MM.1S (cell line): ENCODE results near the gene AKT1S1.

Experiments used
- CTCF ChIP-seq: fragments of 300-600 bp; sonication (generic); IDR thresholded peaks from 2 replicates; pipeline ENCODE4 v1.5.1; 2016; ENCODE audit warnings: antibody characterized with exemption, low read length, mixed read lengths
- EZH2 ChIP-seq: fragments of 300-600 bp; sonication (generic); optimal IDR thresholded peaks from 2 replicates; pipeline ENCODE3; 2017; ENCODE audit warnings: low read depth, mild to moderate bottlenecking, antibody characterized with exemption, low read length, mixed read lengths
- EZH2phosphoT487 ChIP-seq: fragments of 300-600 bp; sonication (generic); IDR thresholded peaks from 2 replicates; pipeline ENCODE4 v1.6.1; 2018; ENCODE audit warnings: antibody characterized with exemption, low read length

DNA sequence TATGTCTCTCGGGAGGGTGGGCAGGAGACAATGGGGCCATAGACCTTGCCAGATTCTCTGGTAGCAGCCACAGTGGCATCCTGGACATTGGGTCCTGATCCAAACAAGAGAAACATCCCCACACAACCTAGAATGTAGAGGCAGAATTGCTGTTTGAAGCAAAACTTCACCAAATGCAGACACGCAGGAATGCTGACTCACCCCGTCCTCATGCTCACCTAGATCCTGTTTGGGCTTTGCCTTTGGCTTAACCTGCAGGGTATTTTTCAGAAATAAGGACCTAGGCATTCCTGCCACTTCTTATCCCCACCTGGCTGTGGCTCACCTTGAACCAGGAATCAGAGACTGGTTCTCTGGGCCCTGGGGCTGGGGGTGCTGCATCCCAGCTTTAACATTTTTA is 7.6 kb upstream of the AKT1S1 start:
- TF ChIP-seq EZH2 = no peak
- no peak for TF ChIP-seq CTCF
- no peak for TF ChIP-seq EZH2phosphoT487
